GM21825 (cell line): ENCODE data around the gene CHPF.

Source experiments
- ATAC-seq: cut with Tn5 transposase; IDR thresholded peaks from one replicate; pipeline ENCODE4 v1.9.1; 2021; ENCODE audit warnings: mild to moderate bottlenecking, moderate library complexity; ENCODE audit not compliant: unreplicated experiment

CHPF gene

GRCh38 chr2:219569041-219569440, 25.4 kb upstream of the CHPF start:
- no peak for ATAC-seq

- ATAC-seq: no peak
These were observed 24.3 kb upstream of the CHPF start for GRCh38 chr2:219567791-219568361.

GRCh38 chr2:219567131-219567530, 23.5 kb upstream of the CHPF start:
- no peak for ATAC-seq

GRCh38 chr2:219566640-219567039, 23.0 kb upstream of the CHPF start:
- no peak for ATAC-seq

GRCh38 chr2:219565130-219566080, 21.8 kb upstream of the CHPF start:
- no peak for ATAC-seq

GRCh38 chr2:219563271-219563928, 19.8 kb upstream of the CHPF start:
- no peak for ATAC-seq

GRCh38 chr2:219562049-219563020, 18.7 kb upstream of the CHPF start:
- no peak for ATAC-seq

- ATAC-seq: no peak
These were observed 17.8 kb upstream of the CHPF start for GRCh38 chr2:219561179-219562048.

- no peak for ATAC-seq
These were observed 17.2 kb upstream of the CHPF start for GRCh38 chr2:219560893-219561178.

- ATAC-seq: no peak
These were observed 16.7 kb upstream of the CHPF start for GRCh38 chr2:219560037-219560892.

- ATAC-seq: no peak
These were observed 15.7 kb upstream of the CHPF start for GRCh38 chr2:219559156-219559915.

- ATAC-seq: no peak
These were observed 14.5 kb upstream of the CHPF start for GRCh38 chr2:219557791-219558785.

GRCh38 chr2:219557320-219557719, 13.7 kb upstream of the CHPF start:
- ATAC-seq: no peak

- ATAC-seq: no peak
These were observed 12.8 kb upstream of the CHPF start for GRCh38 chr2:219556413-219556812.

- no peak for ATAC-seq
These were observed 12.3 kb upstream of the CHPF start for GRCh38 chr2:219555956-219556355.

- ATAC-seq: no peak
These were observed 10.7 kb upstream of the CHPF start for GRCh38 chr2:219554350-219554749.

GRCh38 chr2:219553463-219553963, 9.9 kb upstream of the CHPF start:
- no peak for ATAC-seq
